GM12892 (cell line): ENCODE measurements around the gene ZBTB40.

ENCODE experiments used
- POLR2A ChIP-seq: IDR thresholded peaks from 2 replicates; pipeline ENCODE4 v1.6.1; 2011; ENCODE audit warnings: low read depth, low read length, control low read depth
- POLR2AphosphoS5 ChIP-seq: IDR thresholded peaks from 2 replicates; pipeline ENCODE4 v1.6.1; 2011; ENCODE audit warnings: low read depth, low read length, control low read depth

DNA sequence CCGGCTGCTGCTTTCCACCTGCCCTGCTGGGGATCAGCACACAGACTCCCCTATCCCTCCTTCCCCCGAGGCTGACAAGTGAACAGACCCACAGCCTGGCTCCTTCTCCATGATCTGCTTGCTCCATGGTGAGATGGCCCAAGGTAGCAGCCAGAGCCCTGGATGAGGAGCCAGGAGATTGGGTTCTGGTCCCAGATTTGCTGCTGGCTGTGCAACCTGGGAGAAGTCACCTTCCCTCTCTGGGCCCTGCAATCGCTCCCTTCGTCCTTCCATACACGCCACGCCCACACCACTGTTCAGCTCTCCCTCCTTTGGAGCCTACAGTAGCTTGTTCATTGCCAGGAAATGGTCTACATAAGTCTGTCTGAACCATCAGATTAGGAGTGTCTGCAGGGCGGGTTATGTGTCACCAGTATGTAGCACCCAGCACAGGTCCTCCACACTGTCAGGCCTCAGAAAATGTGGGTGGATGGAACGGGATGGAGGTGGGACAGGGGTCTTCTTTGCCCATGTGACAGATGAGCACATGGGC is 102.4 kb downstream of the ZBTB40 start:
- no peak for TF ChIP-seq POLR2AphosphoS5
- TF ChIP-seq POLR2A, result no peak
